H1 (cell line): ENCODE measurements around the gene LRRC23. TPM values are rescaled to one million over a fixed set of nuclear protein-coding genes. Genes with fewer than 3 reads are reported as not detected.

Experiments used
- microRNA counts: library from miRNA; unstranded; fragments of <30 nt; microRNA quantifications from one replicate; lab custom pipeline; 2015
- microRNA-seq, 2 experiments: library from miRNA; unstranded; fragments of <30 nt; microRNA quantifications; one replicate each; pipeline versions ENCODE4 to v1.2.0, GENCODE V29; 2016 to 2020; ENCODE audit warnings: borderline microRNAs expressed in 2 of 2, borderline number of aligned reads in 2 of 2, borderline replicate concordance in 1 of 2
- polyA plus RNA-seq, 7 experiments: library from polyadenylated mRNA; depleted of rRNA in 3 of 7; stranded (reverse) in 5 of 7; unstranded in 2 of 7; fragments of >200 nt in 5 of 7; fragments of 200-250 nt in 2 of 7; gene quantifications; 1 replicate in 5 of 7; 2 replicates in 1 of 7; 4 replicates in 1 of 7; pipeline versions ENCODE4 v1.2.1 to v1.2.3, GENCODE V29; 2011 to 2013; ENCODE audit warnings: missing spikeins in 2 of 7, mixed read lengths in 2 of 7
- small RNA-seq: library from polyadenylated mRNA; stranded (forward); fragments of <200 nt; extraction: miRNeasy Mini kit (QIAGEN cat#:217004); gene quantifications from one replicate; pipeline ENCODE3, GENCODE V24; 2013; ENCODE audit not compliant: insufficient read depth
- total RNA-seq: library from RNA; stranded (reverse); fragmentation: NEBNext Ultra II Directional; extraction: Animal tissue kit (Norgen Biotek cat#: 25700); gene quantifications from 2 replicates; pipeline ENCODE4 v1.2.1, GENCODE V29; 2021

Gene LRRC23
- total and polyA plus RNA-seq, 2 of the 8 experiments (the other 6 are each of a cell fraction or from before 2014, with no cell fraction given): 2.5 to 3.6 TPM

MicroRNA genes within 50 kb of the gene (microRNA counts, 767-probe panel; counts per million panel counts)
- microRNA hsa-miR-141-3p (lab: Ali Mortazavi, UCI): 879 counts per million, percentile 95 among the panel's probes with 10 or more counts
- 9,609 counts per million, percentile 98 among the panel's probes with 10 or more counts for microRNA hsa-miR-200c-3p (lab: Ali Mortazavi, UCI)

Small RNA genes lying within 50 kb of the gene (microRNA-seq; reads per million reads assigned to microRNA genes)
- 134 to 362 reads per million in 2 experiments for gene MIR141
- gene MIR200C: 3,930 to 3,993 reads per million in 2 experiments

Small RNA genes lying within 50 kb of the gene (small RNA-seq; reads per million reads assigned to genes)
- gene MIR141 (1,261 reads per million, percentile 99 among the genes with 10 or more reads in this experiment), gene MIR200C (929 reads per million, percentile 99 among the genes with 10 or more reads in this experiment), gene RNU7-1 (not detected)

Other genes starting within 250 kb of the LRRC23 start
- 21.7 and 22.9 TPM in 2 replicates for gene ING4, start 241.7 kb upstream of the LRRC23 start, total RNA-seq
- gene ING4, start 241.7 kb upstream of the LRRC23 start, polyA plus RNA-seq (2011; rRNA removed): 28.6 and 29.3 TPM in 2 replicates
- gene ZNF384, start 215.4 kb upstream of the LRRC23 start, total RNA-seq: 59.6 and 60.1 TPM in 2 replicates
- gene ZNF384, start 215.4 kb upstream of the LRRC23 start, polyA plus RNA-seq (2011; rRNA removed): 59.0 and 75.1 TPM in 2 replicates
- gene PIANP, start 204.0 kb upstream of the LRRC23 start, total RNA-seq: 9.8 and 15.3 TPM in 2 replicates
- 6.3 and 13.3 TPM in 2 replicates for gene PIANP, start 204.0 kb upstream of the LRRC23 start, polyA plus RNA-seq (2011; rRNA removed)
- gene COPS7A, start 180.8 kb upstream of the LRRC23 start, total RNA-seq: 43.3 and 44.5 TPM in 2 replicates
- gene COPS7A, start 180.8 kb upstream of the LRRC23 start, polyA plus RNA-seq (2011; rRNA removed): 95.9 and 98.4 TPM in 2 replicates
- gene MLF2, start 151.7 kb upstream of the LRRC23 start, total RNA-seq: 229 and 232 TPM in 2 replicates
- gene MLF2, start 151.7 kb upstream of the LRRC23 start, polyA plus RNA-seq (2011; rRNA removed): 401 and 443 TPM in 2 replicates
- gene PTMS, start 138.5 kb upstream of the LRRC23 start, total RNA-seq: 444 and 486 TPM in 2 replicates
- gene PTMS, start 138.5 kb upstream of the LRRC23 start, polyA plus RNA-seq (2011; rRNA removed): 553 and 999 TPM in 2 replicates
- gene LAG3, start 132.3 kb upstream of the LRRC23 start, total RNA-seq: 2.8 and 3.1 TPM in 2 replicates
- gene LAG3, start 132.3 kb upstream of the LRRC23 start, polyA plus RNA-seq (2011; rRNA removed): 1.1 and 2.5 TPM in 2 replicates
- 3.2 and 3.4 TPM in 2 replicates for gene CD4, start 115.3 kb upstream of the LRRC23 start, total RNA-seq
- gene CD4, start 115.3 kb upstream of the LRRC23 start, polyA plus RNA-seq (2011; rRNA removed): 5.1 and 5.6 TPM in 2 replicates
- gene GPR162, start 83.0 kb upstream of the LRRC23 start, total RNA-seq: 8.6 and 8.8 TPM in 2 replicates
- gene GPR162, start 83.0 kb upstream of the LRRC23 start, polyA plus RNA-seq (2011; rRNA removed): 7.3 and 9.5 TPM in 2 replicates
- 42.4 and 43.5 TPM in 2 replicates for gene P3H3, start 76.4 kb upstream of the LRRC23 start, total RNA-seq
- 22.9 and 40.9 TPM in 2 replicates for gene P3H3, start 76.4 kb upstream of the LRRC23 start, polyA plus RNA-seq (2011; rRNA removed)
- gene GNB3, start 63.9 kb upstream of the LRRC23 start, total RNA-seq: 9.0 and 9.9 TPM in 2 replicates
- gene GNB3, start 63.9 kb upstream of the LRRC23 start, polyA plus RNA-seq (2011; rRNA removed): 9.9 and 13.9 TPM in 2 replicates
- 47.4 and 47.7 TPM in 2 replicates for gene CDCA3, start 53.5 kb upstream of the LRRC23 start, total RNA-seq
- 71.2 and 77.0 TPM in 2 replicates for gene CDCA3, start 53.5 kb upstream of the LRRC23 start, polyA plus RNA-seq (2011; rRNA removed)
- gene USP5, start 52.7 kb upstream of the LRRC23 start, total RNA-seq: 148 and 159 TPM in 2 replicates
- 66.5 and 83.9 TPM in 2 replicates for gene USP5, start 52.7 kb upstream of the LRRC23 start, polyA plus RNA-seq (2011; rRNA removed)
- 902 and 910 TPM in 2 replicates for gene TPI1, start 37.3 kb upstream of the LRRC23 start, total RNA-seq
- 2,591 and 3,018 TPM in 2 replicates for gene TPI1, start 37.3 kb upstream of the LRRC23 start, polyA plus RNA-seq (2011; rRNA removed)
- 13.0 and 13.9 TPM in 2 replicates for gene SPSB2, start 31.5 kb upstream of the LRRC23 start, total RNA-seq
- gene SPSB2, start 31.5 kb upstream of the LRRC23 start, polyA plus RNA-seq (2011; rRNA removed): 23.2 and 31.6 TPM in 2 replicates
- gene ENO2, start 9.8 kb downstream of the LRRC23 start, total RNA-seq: 90.9 and 92.4 TPM in 2 replicates
- 102 and 126 TPM in 2 replicates for gene ENO2, start 9.8 kb downstream of the LRRC23 start, polyA plus RNA-seq (2011; rRNA removed)
- gene ATN1, start 23.1 kb downstream of the LRRC23 start, total RNA-seq: 69.6 and 73.4 TPM in 2 replicates
- 20.6 and 43.0 TPM in 2 replicates for gene ATN1, start 23.1 kb downstream of the LRRC23 start, polyA plus RNA-seq (2011; rRNA removed)
- gene RNU7-1, start 39.0 kb downstream of the LRRC23 start, total RNA-seq: not detected in 2 replicates
- gene RNU7-1, start 39.0 kb downstream of the LRRC23 start, polyA plus RNA-seq (2011; rRNA removed): not detected in 2 replicates
- gene C12orf57, start 39.2 kb downstream of the LRRC23 start, total RNA-seq: 174 and 185 TPM in 2 replicates
- gene C12orf57, start 39.2 kb downstream of the LRRC23 start, polyA plus RNA-seq (2011; rRNA removed): 993 and 1,124 TPM in 2 replicates
- gene PTPN6, start 46.5 kb downstream of the LRRC23 start, total RNA-seq: 25.7 and 28.4 TPM in 2 replicates
- 16.3 and 22.6 TPM in 2 replicates for gene PTPN6, start 46.5 kb downstream of the LRRC23 start, polyA plus RNA-seq (2011; rRNA removed)
- gene PHB2, start 65.8 kb downstream of the LRRC23 start, total RNA-seq: 360 and 368 TPM in 2 replicates
- gene PHB2, start 65.8 kb downstream of the LRRC23 start, polyA plus RNA-seq (2011; rRNA removed): 579 and 626 TPM in 2 replicates
- gene EMG1, start 66.1 kb downstream of the LRRC23 start, total RNA-seq: 82.9 and 84.2 TPM in 2 replicates
- gene EMG1, start 66.1 kb downstream of the LRRC23 start, polyA plus RNA-seq (2011; rRNA removed): 54.3 and 64.3 TPM in 2 replicates
- gene LPCAT3, start 113.7 kb downstream of the LRRC23 start, total RNA-seq: 55.2 and 55.8 TPM in 2 replicates
- gene LPCAT3, start 113.7 kb downstream of the LRRC23 start, polyA plus RNA-seq (2011; rRNA removed): 69.5 and 70.4 TPM in 2 replicates
- gene C1S, start 155.9 kb downstream of the LRRC23 start, total RNA-seq: 5.0 and 7.3 TPM in 2 replicates
- 3.5 and 4.4 TPM in 2 replicates for gene C1S, start 155.9 kb downstream of the LRRC23 start, polyA plus RNA-seq (2011; rRNA removed)
- gene C1R, start 187.6 kb downstream of the LRRC23 start, total RNA-seq: 6.9 and 7.7 TPM in 2 replicates
- gene C1R, start 187.6 kb downstream of the LRRC23 start, polyA plus RNA-seq (2011; rRNA removed): 16.3 and 19.3 TPM in 2 replicates
- gene C1RL, start 204.4 kb downstream of the LRRC23 start, total RNA-seq: 11.4 and 14.7 TPM in 2 replicates
- gene C1RL, start 204.4 kb downstream of the LRRC23 start, polyA plus RNA-seq (2011; rRNA removed): 15.5 and 16.7 TPM in 2 replicates
- 0.67 and 1.9 TPM in 2 replicates for gene RBP5, start 224.1 kb downstream of the LRRC23 start, total RNA-seq
- gene RBP5, start 224.1 kb downstream of the LRRC23 start, polyA plus RNA-seq (2011; rRNA removed): 1.1 and 1.2 TPM in 2 replicates
- gene CLSTN3, start 225.5 kb downstream of the LRRC23 start, total RNA-seq: 19.9 and 20.4 TPM in 2 replicates
- gene CLSTN3, start 225.5 kb downstream of the LRRC23 start, polyA plus RNA-seq (2011; rRNA removed): 26.3 and 43.9 TPM in 2 replicates